Activated CD8-positive, alpha-beta T cell treated with anti-CD3 and anti-CD28 coated beads for 36 hours (primary cell): ENCODE measurements around the gene ZNF276. TPM values are rescaled to one million over a fixed set of nuclear protein-coding genes. Genes with fewer than 3 reads are reported as not detected.

Experiments
- ATAC-seq: fragments of 200-7000 bp; cut with Tn5 transposase; one replicate; pipeline ENCODE4 v1.10.0; 2021; ENCODE audit warnings: mild to moderate bottlenecking, moderate library complexity
- CTCF ChIA-PET: fragments of 350-600 bp; sonication (Branson Sonifier 250); formaldehyde crosslinking; loops from one replicate; lab custom pipeline; 2021; ENCODE audit warnings: antibody characterized with exemption; lab: Charles Lee
- POLR2A ChIA-PET: fragments of 350-600 bp; sonication (Branson Sonifier 250); formaldehyde crosslinking; loops from one replicate; lab custom pipeline; 2021; ENCODE audit warnings: antibody characterized with exemption; lab: Charles Lee
- DNase-seq: peaks from one replicate; pipeline ENCODE4 v3.0.0-alpha.2; 2020
- H3K27ac Mint-ChIP-seq: one replicate; pipeline ENCODE4 v1.8.0; 2021; ENCODE audit warnings: mild to moderate bottlenecking, mixed read lengths
- H3K27me3 Mint-ChIP-seq: one replicate; pipeline ENCODE4 v1.8.0; 2021; ENCODE audit warnings: mixed read lengths
- H3K36me3 Mint-ChIP-seq: one replicate; pipeline ENCODE4 v1.8.0; 2021; ENCODE audit warnings: low read depth, mixed read lengths
- H3K4me1 Mint-ChIP-seq: one replicate; pipeline ENCODE4 v1.8.0; 2021; ENCODE audit warnings: low read depth, mixed read lengths
- H3K4me3 Mint-ChIP-seq: one replicate; pipeline ENCODE4 v1.8.0; 2021; ENCODE audit warnings: mild to moderate bottlenecking, moderate library complexity, mixed read lengths
- H3K9me3 Mint-ChIP-seq: one replicate; pipeline ENCODE4 v1.8.0; 2021; ENCODE audit warnings: mixed read lengths
- intact Hi-C: fragments of 100-400 bp; cut with micrococcal nuclease; formaldehyde crosslinking; loops from one replicate; pipeline ENCODE4 v1.10.0; 2022
- total RNA-seq, 2 experiments: library from RNA; stranded (reverse); gene quantifications; one replicate each; pipeline ENCODE4 v1.2.3, GENCODE V29; 2021
- TF ChIP-seq, protein P1 (sequence below): fragments of 200-600 bp; IDR thresholded peaks from one replicate; pipeline ENCODE4 v1.8.0; 2022; ENCODE audit warnings: antibody characterized with exemption, mild to moderate bottlenecking

ZNF276 gene
- total RNA-seq, 2 experiments from 2014 or later, result 24.6 to 27.9 TPM

DNA sequence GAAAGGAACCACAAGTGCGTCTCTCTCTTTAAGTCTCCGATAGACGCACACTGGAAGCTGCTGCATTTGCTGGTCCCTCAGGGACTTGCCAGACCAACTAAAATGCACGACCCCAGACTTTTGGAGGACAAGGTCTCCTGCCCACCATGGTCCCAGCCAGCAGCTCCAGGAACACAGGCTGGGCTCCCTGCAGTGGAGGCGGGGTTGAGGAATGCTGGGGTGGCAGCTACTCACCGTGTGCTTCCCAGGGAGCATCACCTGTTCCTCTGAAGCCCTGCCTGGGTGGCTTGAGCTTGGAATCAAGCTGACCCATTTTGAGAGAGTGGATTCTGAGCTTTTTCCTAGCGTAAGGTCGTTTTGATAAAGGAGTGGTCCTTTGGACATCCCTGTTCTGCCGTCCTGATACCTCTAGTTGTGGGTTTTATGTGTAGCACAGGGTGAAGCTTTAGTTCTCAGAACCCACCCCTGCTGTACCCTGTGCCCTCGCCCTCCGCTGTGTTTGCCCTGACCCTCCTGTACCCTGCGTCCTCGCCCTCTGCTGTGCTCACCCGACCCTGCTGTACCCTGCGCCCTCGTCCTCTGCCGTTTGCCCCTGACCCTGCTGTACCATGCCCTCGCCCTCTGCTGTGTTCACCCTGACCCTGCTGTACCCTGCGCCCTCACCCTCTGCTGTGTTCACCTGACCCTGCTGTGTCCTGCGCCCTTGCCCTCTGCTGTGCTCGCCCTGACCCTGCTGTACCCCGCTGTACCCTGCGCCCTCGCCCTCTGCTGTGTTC, 11.0 kb downstream of the ZNF276 start:
- intact Hi-C loops, result no loop called here
- TF ChIP-seq, protein P1, sequence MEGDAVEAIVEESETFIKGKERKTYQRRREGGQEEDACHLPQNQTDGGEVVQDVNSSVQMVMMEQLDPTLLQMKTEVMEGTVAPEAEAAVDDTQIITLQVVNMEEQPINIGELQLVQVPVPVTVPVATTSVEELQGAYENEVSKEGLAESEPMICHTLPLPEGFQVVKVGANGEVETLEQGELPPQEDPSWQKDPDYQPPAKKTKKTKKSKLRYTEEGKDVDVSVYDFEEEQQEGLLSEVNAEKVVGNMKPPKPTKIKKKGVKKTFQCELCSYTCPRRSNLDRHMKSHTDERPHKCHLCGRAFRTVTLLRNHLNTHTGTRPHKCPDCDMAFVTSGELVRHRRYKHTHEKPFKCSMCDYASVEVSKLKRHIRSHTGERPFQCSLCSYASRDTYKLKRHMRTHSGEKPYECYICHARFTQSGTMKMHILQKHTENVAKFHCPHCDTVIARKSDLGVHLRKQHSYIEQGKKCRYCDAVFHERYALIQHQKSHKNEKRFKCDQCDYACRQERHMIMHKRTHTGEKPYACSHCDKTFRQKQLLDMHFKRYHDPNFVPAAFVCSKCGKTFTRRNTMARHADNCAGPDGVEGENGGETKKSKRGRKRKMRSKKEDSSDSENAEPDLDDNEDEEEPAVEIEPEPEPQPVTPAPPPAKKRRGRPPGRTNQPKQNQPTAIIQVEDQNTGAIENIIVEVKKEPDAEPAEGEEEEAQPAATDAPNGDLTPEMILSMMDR, result no peak
- ChIA-PET CTCF (interaction anchor here (0.6 to 1.0 kb wide), 3 partner anchors 32 to 185 kb away, joined by 3 to 4 read pairs (median 3); no protein-coding TSS in a partner anchor), POLR2A (interaction anchor here (0.5 to 2.5 kb wide), 10 partner anchors 8 to 129 kb away, joined by 3 to 23 read pairs (median 3); no protein-coding TSS in a partner anchor)
- Mint-ChIP-seq H3K9me3 (no peaks in the 10 kb centered on the region), H3K4me3 (no peak overlapping the region), H3K4me1 (peaks cover 32% of the 10 kb centered on the region), H3K27me3 (no peaks in the 10 kb centered on the region), H3K36me3 (peaks cover 65% of the 10 kb centered on the region), H3K27ac (no peak overlapping the region)
- DNase-seq (no peak), ATAC-seq (no peak)

DNA sequence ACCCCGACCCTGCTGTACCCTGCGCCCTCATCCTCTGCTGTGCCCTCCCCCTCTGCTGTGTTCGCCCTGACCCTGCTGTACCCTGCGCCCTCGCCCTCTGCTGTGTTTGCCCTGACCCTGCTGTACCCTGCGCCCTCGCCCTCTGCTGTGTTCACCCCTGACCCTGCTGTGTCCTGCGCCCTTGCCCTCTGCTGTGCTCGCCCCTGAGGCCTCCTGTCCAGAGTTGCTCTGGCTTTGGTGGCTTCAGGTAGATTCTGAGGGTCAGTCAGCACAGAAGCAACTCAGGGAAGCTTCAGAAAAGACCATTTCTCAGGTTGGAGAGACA, 11.5 kb downstream of the ZNF276 start:
- CTCF ChIA-PET, result interaction anchor here (0.6 to 1.0 kb wide), 3 partner anchors 27 to 184 kb away, joined by 3 to 4 read pairs (median 4); no protein-coding TSS in a partner anchor
- no peaks in the 10 kb centered on the region for H3K27me3 Mint-ChIP-seq

DNA sequence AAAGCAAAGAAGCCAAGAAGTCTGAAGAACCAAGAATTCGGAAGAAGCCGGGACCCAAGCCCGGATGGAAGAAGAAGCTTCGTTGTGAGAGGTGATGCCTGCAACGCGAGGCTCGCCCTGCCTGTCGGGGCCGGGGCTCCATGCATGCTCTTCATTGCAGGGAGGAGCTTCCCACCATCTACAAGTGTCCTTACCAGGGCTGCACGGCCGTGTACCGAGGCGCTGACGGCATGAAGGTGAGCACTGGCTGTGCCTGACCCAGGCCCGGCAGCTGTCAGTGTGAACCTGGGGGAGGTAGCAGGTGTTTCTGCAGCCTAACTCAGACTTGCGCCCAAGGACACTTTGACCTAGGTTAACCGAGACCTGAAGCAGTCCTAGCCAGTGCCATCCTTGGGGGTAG, 12.0 kb downstream of the ZNF276 start:
- Mint-ChIP-seq H3K27me3 (no peaks in the 10 kb centered on the region), H3K36me3 (peaks cover 66% of the 10 kb centered on the region)

More for the DNA sequence above, 11.5 kb downstream of the ZNF276 start:
- Mint-ChIP-seq H3K4me3 (no peak overlapping the region), H3K4me1 (peaks cover 33% of the 10 kb centered on the region), H3K9me3 (no peaks in the 10 kb centered on the region), H3K27ac (no peak overlapping the region), H3K36me3 (peaks cover 65% of the 10 kb centered on the region)
- TF ChIP-seq, protein P1, result no peak
- intact Hi-C loops, result no loop called here
- ATAC-seq, result no peak
- POLR2A ChIA-PET, result interaction anchor here (0.8 to 2.5 kb wide), 4 partner anchors 9 to 63 kb away, joined by 3 to 23 read pairs (median 3); no protein-coding TSS in a partner anchor
- DNase-seq, result no peak

GRCh38 chr16:89733792-89734191, 12.5 kb downstream of the ZNF276 start:
- POLR2A ChIA-PET, result interaction anchor here (0.7 to 2.5 kb wide), 3 partner anchors 10 to 139 kb away, joined by 3 to 23 read pairs (median 4); partner anchors contain the start of gene TCF25

More for the DNA sequence above, 12.0 kb downstream of the ZNF276 start:
- Mint-ChIP-seq H3K4me1 (peaks cover 33% of the 10 kb centered on the region), H3K9me3 (no peaks in the 10 kb centered on the region), H3K27ac (no peak overlapping the region), H3K4me3 (no peak overlapping the region)
- CTCF ChIA-PET, result interaction anchor here (0.6 to 1.0 kb wide), 2 partner anchors 27 to 184 kb away, joined by 3 to 4 read pairs; no protein-coding TSS in a partner anchor
- POLR2A ChIA-PET, result interaction anchor here (0.7 to 2.5 kb wide), 4 partner anchors 10 to 140 kb away, joined by 3 to 23 read pairs (median 4); partner anchors contain the start of gene TCF25
- intact Hi-C loops, result no loop called here
- TF ChIP-seq, protein P1, result no peak
- ATAC-seq (no peak), DNase-seq (no peak)

More at GRCh38 chr16:89733792-89734191, 12.5 kb downstream of the ZNF276 start:
- DNase-seq (no peak), ATAC-seq (no peak)
- Mint-ChIP-seq H3K4me3 (no peak overlapping the region), H3K27ac (no peak overlapping the region), H3K4me1 (peaks cover 33% of the 10 kb centered on the region), H3K36me3 (peaks cover 70% of the 10 kb centered on the region), H3K27me3 (no peaks in the 10 kb centered on the region), H3K9me3 (no peaks in the 10 kb centered on the region)
- TF ChIP-seq, protein P1, result no peak
- intact Hi-C loops, result no loop called here
- CTCF ChIA-PET, result interaction anchor here (1.0 kb wide), 1 partner anchor 28 kb away, joined by 4 read pairs; no protein-coding TSS in a partner anchor
